B cell (primary cell): ENCODE results near the gene QRICH1. TPM values are rescaled to one million over a fixed set of nuclear protein-coding genes. Genes with fewer than 3 reads are reported as not detected.

Experiments used
- ATAC-seq: fragments of 200-7000 bp; cut with Tn5 transposase; one replicate; pipeline ENCODE4 v1.10.0; 2021; ENCODE audit warnings: low read depth, mild to moderate bottlenecking, moderate number of reproducible peaks, moderate library complexity
- CTCF ChIA-PET: fragments of 350-600 bp; sonication (Branson Sonifier 250); formaldehyde crosslinking; loops from one replicate; lab custom pipeline; 2021; ENCODE audit warnings: antibody characterized with exemption, inconsistent platforms; lab: Charles Lee
- POLR2A ChIA-PET: fragments of 350-600 bp; sonication (Branson Sonifier 250); formaldehyde crosslinking; loops from one replicate; lab custom pipeline; 2021; ENCODE audit warnings: antibody characterized with exemption; lab: Charles Lee
- DNase-seq: peaks from one replicate; pipeline ENCODE4 v3.0.0; 2013
- H2AFZ ChIP-seq: 2 replicates; pipeline ENCODE4 v1.6.1; 2012; ENCODE audit warnings: mild to moderate bottlenecking, low read depth, low read length; ENCODE audit not compliant: insufficient read depth, poor library complexity, severe bottlenecking
- H3K27ac ChIP-seq, 2 donors: 1 replicate in 1 of 2; 2 replicates in 1 of 2; pipeline ENCODE4 v1.5.1; 2012 to 2013; ENCODE audit warnings: low read length in 2 of 2, mild to moderate bottlenecking in 2 of 2, moderate library complexity in 1 of 2
- H3K27me3 ChIP-seq, 4 experiments: fragments of 200-600 bp in 1 of 4; sonication (generic) in 1 of 4; replicated peaks in 1 of 4; 1 replicate in 2 of 4; 2 replicates in 2 of 4; pipeline versions ENCODE4 v1.6.1 to v1.7.0; 2013 to 2016; ENCODE audit warnings: low read length in 3 of 4, mild to moderate bottlenecking in 2 of 4, mixed read lengths in 1 of 4, moderate library complexity in 1 of 4; ENCODE audit not compliant: insufficient read depth in 4 of 4, control insufficient read depth in 3 of 4; ENCODE audit errors: control extremely low read depth in 1 of 4
- H3K36me3 ChIP-seq, 2 experiments: replicated peaks in 1 of 2; 1 replicate in 1 of 2; 2 replicates in 1 of 2; pipeline versions ENCODE4 v1.6.1 to v1.7.1; 2013; ENCODE audit warnings: low read length in 1 of 2; ENCODE audit not compliant: insufficient read depth in 2 of 2, control insufficient read depth in 1 of 2; ENCODE audit errors: control extremely low read depth in 1 of 2, extremely low read depth in 1 of 2
- H3K4me1 ChIP-seq, 2 donors: fragments of 200-600 bp in 1 of 2; sonication (generic) in 1 of 2; 1 replicate in 1 of 2; 2 replicates in 1 of 2; pipeline versions ENCODE4 v1.5.1 to v1.6.1; 2013 to 2017; ENCODE audit warnings: low read length in 2 of 2; ENCODE audit not compliant: control insufficient read depth in 2 of 2, insufficient read depth in 2 of 2
- H3K4me2 ChIP-seq: replicated peaks from 2 replicates; pipeline ENCODE3; 2012; ENCODE audit warnings: mild to moderate bottlenecking, low read depth, low read length; ENCODE audit not compliant: poor library complexity, severe bottlenecking
- H3K4me3 ChIP-seq, 5 experiments: fragments of 200-600 bp in 1 of 5; sonication (generic) in 1 of 5; 1 replicate in 3 of 5; 2 replicates in 2 of 5; pipeline versions ENCODE4 v1.5.1 to v1.7.0; 2011 to 2016; ENCODE audit warnings: low read length in 4 of 5, mild to moderate bottlenecking in 4 of 5, low read depth in 2 of 5, control low read depth in 1 of 5, moderate library complexity in 1 of 5; ENCODE audit not compliant: insufficient read depth in 1 of 5; ENCODE audit errors: control extremely low read depth in 1 of 5, extremely low read depth in 1 of 5
- H3K79me2 ChIP-seq: fragments of 200-600 bp; sonication (generic); one replicate; pipeline ENCODE4 v1.6.0; 2016; ENCODE audit warnings: low read length; ENCODE audit not compliant: control insufficient read depth, insufficient read depth
- H3K9ac ChIP-seq: fragments of 200-600 bp; sonication (generic); 2 replicates; pipeline ENCODE4 v1.6.1; 2017; ENCODE audit warnings: mild to moderate bottlenecking, low read length, moderate library complexity
- H3K9me3 ChIP-seq, 3 donors: one replicate each; pipeline versions ENCODE4 v1.6.1 to v1.7.1; 2013; ENCODE audit warnings: low read length in 2 of 3; ENCODE audit not compliant: control insufficient read depth in 2 of 3, insufficient read depth in 1 of 3; ENCODE audit errors: control extremely low read depth in 1 of 3
- H4K20me1 ChIP-seq: 2 replicates; pipeline ENCODE4 v1.6.0; 2012; ENCODE audit warnings: mild to moderate bottlenecking, low read length; ENCODE audit not compliant: insufficient read depth, control insufficient read depth, poor library complexity, severe bottlenecking
- H3K27ac Mint-ChIP-seq: one replicate; pipeline ENCODE4 v1.8.0; 2021; ENCODE audit warnings: mixed read lengths
- H3K27me3 Mint-ChIP-seq: one replicate; pipeline ENCODE4 v1.8.0; 2021; ENCODE audit warnings: mixed read lengths
- H3K4me1 Mint-ChIP-seq: one replicate; pipeline ENCODE4 v1.8.0; 2021; ENCODE audit warnings: mixed read lengths
- H3K4me3 Mint-ChIP-seq: one replicate; pipeline ENCODE4 v1.8.0; 2021; ENCODE audit warnings: mixed read lengths
- H3K9me3 Mint-ChIP-seq: one replicate; pipeline ENCODE4 v1.8.0; 2022; ENCODE audit warnings: mixed read lengths; ENCODE audit not compliant: insufficient read depth
- CTCF ChIP-seq: fragments of 200-600 bp; IDR thresholded peaks from one replicate; pipeline ENCODE4 v1.8.0; 2022; ENCODE audit warnings: antibody characterized with exemption, mild to moderate bottlenecking
- EZH2 ChIP-seq: IDR thresholded peaks from 2 replicates; pipeline ENCODE4 v1.6.1; 2012; ENCODE audit warnings: borderline replicate concordance, low read depth, mild to moderate bottlenecking, moderate library complexity, low read length; ENCODE audit not compliant: insufficient read depth, poor library complexity, severe bottlenecking
- WGBS: methylation state at CpG from one replicate; pipeline ENCODE4 v1.1.5; 2013; ENCODE audit warnings: missing lambda C conversion rate; ENCODE audit not compliant: insufficient coverage; 5-methylcytosine and 5-hydroxymethylcytosine counted together
- intact Hi-C: fragments of 100-400 bp; cut with micrococcal nuclease; formaldehyde crosslinking; loops from one replicate; pipeline ENCODE4 v1.10.0; 2022
- polyA plus RNA-seq: library from polyadenylated mRNA; depleted of rRNA; stranded (reverse); fragments of >200 nt; gene quantifications from 2 replicates; pipeline ENCODE4 v1.2.3, GENCODE V29; 2012
- total RNA-seq, 2 donors: library from RNA; stranded (reverse); fragments of 120-200 nt in 1 of 2; gene quantifications; 1 replicate in 1 of 2; 2 replicates in 1 of 2; pipeline versions ENCODE4 v1.2.3 to v1.2.4, GENCODE V29; 2013 to 2022

The QRICH1 gene
- total and polyA plus RNA-seq, 2 donors (not counting 1 experiment from before 2014, with no cell fraction given): 179 to 187 TPM

- H3K36me3 ChIP-seq: peaks cover 0 to 4% of the 10 kb centered on the region in 2 experiments
- H2AFZ ChIP-seq: peak overlapping the region; percentile 93
- ChIA-PET CTCF (interaction anchor here (0.6 to 5.6 kb wide), 11 partner anchors 9 to 338 kb away, joined by 3 to 73 read pairs (median 5); partner anchors contain the start of genes ARIH2, DALRD3, IMPDH2 and NDUFAF3), POLR2A (interaction anchor here (0.8 to 4.0 kb wide), 15 partner anchors 9 to 1293 kb away, joined by 3 to 116 read pairs (median 7); partner anchors contain the start of genes ARIH2, DALRD3, IMPDH2 and NDUFAF3)
- WGBS: 1% methylated on average over 26 of the region's 32 CpGs
- peak overlapping the region; percentile 93 for H3K4me2 ChIP-seq
- peaks cover 15 to 18% of the 10 kb centered on the region in 2 donors for H3K4me1 ChIP-seq
- H3K27me3 ChIP-seq: no peaks in the 10 kb centered on the region
- H3K79me2 ChIP-seq: peaks cover 51% of the 10 kb centered on the region
- peak overlapping the region; percentile 56 to 99 (median 94) for H3K4me3 ChIP-seq
- H3K9ac ChIP-seq: peak overlapping the region; percentile 95
- no peak for ATAC-seq
- DNase-seq: no peak
- no peaks in the 10 kb centered on the region for H3K9me3 Mint-ChIP-seq
- peaks cover 23% of the 10 kb centered on the region for H4K20me1 ChIP-seq
- no peaks in the 10 kb centered on the region for H3K27me3 Mint-ChIP-seq
- H3K27ac ChIP-seq: peak overlapping the region; percentile 95 to 96
- TF ChIP-seq CTCF (no peak), EZH2 (no peak)
- intact Hi-C loops: loop anchor here (1.0 to 2.0 kb wide), 6 partner anchors 15 to 706 kb away; partner anchors contain the start of genes ARIH2, NICN1, NME6 and P4HTM
- H3K4me1 Mint-ChIP-seq: peaks cover 25% of the 10 kb centered on the region
- no peaks in the 10 kb centered on the region for H3K9me3 ChIP-seq
- H3K27ac Mint-ChIP-seq: peak overlapping the region; percentile 99
- peak overlapping the region; percentile 100 for H3K4me3 Mint-ChIP-seq
Measured at GRCh38 chr3:49006408-49007067, 87.3 kb downstream of the QRICH1 start.

- Mint-ChIP-seq H3K4me1 (peaks cover 25% of the 10 kb centered on the region), H3K27me3 (no peaks in the 10 kb centered on the region), H3K9me3 (no peaks in the 10 kb centered on the region), H3K4me3 (peak overlapping the region; percentile 100), H3K27ac (no peak overlapping the region)
- H3K9ac ChIP-seq: peak overlapping the region; percentile 95
- DNase-seq (peak; percentile 34), ATAC-seq (no peak)
- H3K4me3 ChIP-seq: peak overlapping the region in 1 of 5 experiments; percentile 89
- POLR2A ChIA-PET: interaction anchor here (4.0 kb wide), 1 partner anchor 14 kb away, joined by 116 read pairs; the partner anchor contains the start of genes DALRD3 and NDUFAF3
- peaks cover 18% of the 10 kb centered on the region for H4K20me1 ChIP-seq
- intact Hi-C loops: loop anchor here (2.0 kb wide), 1 partner anchor 705 kb away; the partner anchor contains the start of gene NME6
- H2AFZ ChIP-seq: peak overlapping the region; percentile 93
- no peaks in the 10 kb centered on the region for H3K36me3 ChIP-seq
- peaks cover 15 to 18% of the 10 kb centered on the region in 2 donors for H3K4me1 ChIP-seq
- H3K79me2 ChIP-seq: peaks cover 46% of the 10 kb centered on the region
- TF ChIP-seq EZH2 (no peak), CTCF (no peak)
- WGBS: 94% methylated on average over 5 of the region's 5 CpGs
- no peaks in the 10 kb centered on the region for H3K27me3 ChIP-seq
- H3K9me3 ChIP-seq: no peaks in the 10 kb centered on the region
- no peak overlapping the region for H3K27ac ChIP-seq
- peak overlapping the region; percentile 93 for H3K4me2 ChIP-seq
- CTCF ChIA-PET: interaction anchor here (1.3 to 5.6 kb wide), 3 partner anchors 15 to 149 kb away, joined by 3 to 73 read pairs (median 52); partner anchors contain the start of genes NDUFAF3 and P4HTM
Measured at GRCh38 chr3:49005998-49006397, 87.9 kb downstream of the QRICH1 start.
